ENCODE measurements around the gene KCTD11. TPM values are rescaled to one million over a fixed set of nuclear protein-coding genes. Genes with fewer than 3 reads are reported as not detected.

Gene KCTD11
- total and polyA plus RNA-seq, 2 experiments from 2014 or later: 2.2 to 7.7 TPM

- H3K36me3 Mint-ChIP-seq (ENCODE audit: low read depth): peaks cover 40% of the 10 kb centered on the region
- Histone ChIP-seq H2AFZ (no peak overlapping the region), H3K79me2 (replicated peaks; ENCODE audit: insufficient read depth) (peaks cover 14% of the 10 kb centered on the region), H3K4me3 (no peak overlapping the region), H3K36me3 (ENCODE audit: insufficient read depth) (peaks cover 13% of the 10 kb centered on the region; the same call in 1 of the 2 replicates), H3K9me2 (ENCODE audit: insufficient read depth) (no peaks in the 10 kb centered on the region), H3K27ac (ENCODE audit: low read depth) (no peak overlapping the region), H3F3A (replicated peaks; ENCODE audit: low read depth) (peaks cover 26% of the 10 kb centered on the region), H3K27me3 (ENCODE audit: insufficient read depth) (no peaks in the 10 kb centered on the region), H3K4me2 (no peak overlapping the region), H3K4me1 (ENCODE audit: insufficient read depth) (peaks cover 10% of the 10 kb centered on the region), H4K20me1 (replicated peaks; ENCODE audit: insufficient read depth) (no peaks in the 10 kb centered on the region)
- DNase-seq (ENCODE audit: low spot score) (no peak), ATAC-seq (no peak)
- H3K27me3 Mint-ChIP-seq (ENCODE audit: insufficient read depth, low read depth, poor library complexity): peaks cover 7% of the 10 kb centered on the region
- H3K27ac Mint-ChIP-seq: no peak overlapping the region
- H3K4me1 Mint-ChIP-seq: peaks cover 14% of the 10 kb centered on the region
- TF ChIP-seq NANOG (IDR thresholded peaks at IDR 0.05; ENCODE audit: borderline replicate concordance): no peak
- TF ChIP-seq EZH2phosphoT487 (IDR thresholded peaks at IDR 0.05; ENCODE audit: unreplicated experiment): no peak
- TF ChIP-seq REST (IDR thresholded peaks at IDR 0.05; ENCODE audit: unreplicated experiment): no peak
- TF ChIP-seq ZNF331 (CRISPR knock-in tag; IDR thresholded peaks at IDR 0.05; ENCODE audit: low read depth): no peak
- no peak for TF ChIP-seq ZNF462 (CRISPR knock-in tag; IDR thresholded peaks at IDR 0.05)
- no peak for TF ChIP-seq EZH2 (IDR thresholded peaks at IDR 0.05; ENCODE audit: low read depth, unreplicated experiment)
- TF ChIP-seq JUNB (IDR thresholded peaks at IDR 0.05; ENCODE audit: unreplicated experiment): no peak
- no peak for TF ChIP-seq ETS1 (IDR thresholded peaks at IDR 0.05)
- TF ChIP-seq CTCF (conservative IDR thresholded peaks at IDR 0.05; ENCODE audit: low read depth in 2 of 2): no peak
- TF ChIP-seq STAT1 (IDR thresholded peaks at IDR 0.05; ENCODE audit: unreplicated experiment): no peak
- TF ChIP-seq ZNF114 (CRISPR knock-in tag; IDR thresholded peaks at IDR 0.05): no peak
- H3K4me3 Mint-ChIP-seq: 0 out of 3 replicates have a peak overlapping the region, but pooled peaks have one; percentile 24
- H3K9me3 Mint-ChIP-seq: no peaks in the 10 kb centered on the region
These were observed 24.9 kb upstream of the KCTD11 start for GRCh38 chr17:7327056-7327455.
